A549 (cell line): ENCODE results near the gene TP53BP2. TPM values are rescaled to one million over a fixed set of nuclear protein-coding genes. Genes with fewer than 3 reads are reported as not detected.

Experiments
- ATAC-seq, 2 experiments: fragments of 200-7000 bp in 1 of 2; fragments of >200 bp in 1 of 2; cut with Nextera tagmentation in 1 of 2; cut with Tn5 transposase in 1 of 2; 3 replicates each; pipeline versions ENCODE4 v1.8.0 to v1.9.1; 2018 to 2020; ENCODE audit warnings: mild to moderate bottlenecking in 1 of 2, moderate library complexity in 1 of 2
- CTCF ChIA-PET: fragments of 300-600 bp; sonication (Branson Sonifier 250); formaldehyde crosslinking; extraction: SDS; loops from one replicate; lab custom pipeline; 2021; ENCODE audit warnings: antibody characterized with exemption, inconsistent platforms; lab: Yijun Ruan, JAX
- POLR2A ChIA-PET: fragments of 350-600 bp; formaldehyde crosslinking; extraction: SDS; loops from one replicate; lab custom pipeline; 2021; ENCODE audit warnings: antibody characterized with exemption, inconsistent platforms; lab: Yijun Ruan, JAX
- DNase-seq, 2 experiments: peaks; one replicate each; pipeline versions ENCODE4 v3.0.0 to v3.0.0-alpha.2; 2011 to 2016; ENCODE audit warnings: low read depth in 1 of 2, low spot score in 1 of 2
- FAIRE-seq: peaks from 2 replicates; lab custom pipeline; 2011; peaks lifted over from hg19 to GRCh38; lab: Jason Lieb, UNC
- H3K27ac ChIP-seq, 2 experiments: fragments of >200 bp; sonication (Bioruptor Twin); formaldehyde crosslinking; 3 replicates each; pipeline ENCODE4 v1.5.1; 2016 to 2017
- H3K4me1 ChIP-seq: fragments of >200 bp; sonication (Bioruptor Twin); formaldehyde crosslinking; 3 replicates; pipeline ENCODE4 v1.6.1; 2016
- H3K4me2 ChIP-seq: fragments of >200 bp; sonication (Bioruptor Twin); formaldehyde crosslinking; 3 replicates; pipeline ENCODE4 v1.6.1; 2016
- H3K4me3 ChIP-seq: fragments of >200 bp; sonication (Bioruptor Twin); formaldehyde crosslinking; 3 replicates; pipeline ENCODE4 v1.5.1; 2016
- H3K9me3 ChIP-seq: fragments of >200 bp; sonication (Bioruptor Twin); formaldehyde crosslinking; 3 replicates; pipeline ENCODE4 v1.6.1; 2016
- BHLHE40 ChIP-seq: IDR thresholded peaks from 2 replicates; pipeline ENCODE4 v1.6.1; 2012; ENCODE audit warnings: low read depth, low read length, inconsistent platforms
- CBX2 ChIP-seq: fragments of 200-600 bp; sonication (generic); IDR thresholded peaks from 2 replicates; pipeline ENCODE4 v1.6.1; 2016; ENCODE audit warnings: low read depth, mild to moderate bottlenecking, borderline replicate concordance
- EHF ChIP-seq: fragments of 250-450 bp; sonication (Bioruptor Pico); IDR thresholded peaks from 2 replicates; pipeline ENCODE4 v1.5.0; 2020; ENCODE audit warnings: mild to moderate bottlenecking
- FOSB ChIP-seq: fragments of 250-450 bp; sonication (Bioruptor Pico); IDR thresholded peaks from 2 replicates; pipeline ENCODE4 v1.5.0; 2020; ENCODE audit warnings: mild to moderate bottlenecking, moderate library complexity
- FOSL2 ChIP-seq, 2 experiments: fragments of 450-650 bp in 1 of 2; fragments of >200 bp in 1 of 2; sonication (Bioruptor Twin) in 1 of 2; formaldehyde crosslinking; IDR thresholded peaks; 2 replicates each; pipeline versions ENCODE4 v1.5.0 to v1.6.1; 2016 to 2020; ENCODE audit warnings: mild to moderate bottlenecking in 1 of 2, moderate library complexity in 1 of 2
- FOXS1 ChIP-seq: fragments of 250-450 bp; sonication (Bioruptor Pico); IDR thresholded peaks from 2 replicates; pipeline ENCODE4 v1.5.0; 2020; ENCODE audit warnings: mild to moderate bottlenecking, moderate library complexity
- HOXB13 ChIP-seq: fragments of 250-450 bp; sonication (Bioruptor Pico); IDR thresholded peaks from 2 replicates; pipeline ENCODE4 v1.5.0; 2020; ENCODE audit warnings: low read depth, mild to moderate bottlenecking, moderate library complexity
- HOXB5 ChIP-seq: fragments of 250-450 bp; sonication (Bioruptor Pico); IDR thresholded peaks from 2 replicates; pipeline ENCODE4 v1.5.0; 2020; ENCODE audit warnings: mild to moderate bottlenecking, moderate library complexity
- JUN ChIP-seq, 2 experiments: fragments of >200 bp; sonication (Bioruptor Twin); formaldehyde crosslinking; IDR thresholded peaks; 2 replicates in 1 of 2; 3 replicates in 1 of 2; pipeline ENCODE4 v1.6.1; 2016 to 2017
- MAFK ChIP-seq: fragments of 450-650 bp; IDR thresholded peaks from 2 replicates; pipeline ENCODE4 v1.6.1; 2014; ENCODE audit not compliant: partially characterized antibody
- MAZ ChIP-seq: fragments of 150-350 bp; IDR thresholded peaks from 2 replicates; pipeline ENCODE4 v1.6.1; 2014; ENCODE audit warnings: antibody characterized with exemption, low read depth, low read length, borderline replicate concordance
- MYC ChIP-seq: IDR thresholded peaks from 2 replicates; pipeline ENCODE4 v1.6.1; 2012; ENCODE audit warnings: mild to moderate bottlenecking, inconsistent platforms, low read length, improper control_type of control experiment, borderline replicate concordance
- PHF8 ChIP-seq: fragments of 200-600 bp; sonication (generic); IDR thresholded peaks from 2 replicates; pipeline ENCODE4 v1.6.1; 2016; ENCODE audit warnings: low read depth, mild to moderate bottlenecking, antibody characterized with exemption, moderate library complexity, borderline replicate concordance
- POLR2A ChIP-seq: IDR thresholded peaks from 2 replicates; pipeline ENCODE4 v1.6.1; 2012; ENCODE audit warnings: mild to moderate bottlenecking, low read length
- RAD21 ChIP-seq, 2 experiments: fragments of >200 bp in 1 of 2; sonication (Bioruptor Twin) in 1 of 2; formaldehyde crosslinking in 1 of 2; IDR thresholded peaks in 1 of 2; conservative IDR thresholded peaks in 1 of 2; 2 replicates in 1 of 2; 3 replicates in 1 of 2; pipeline ENCODE4 v1.6.1; 2012 to 2018; ENCODE audit warnings: inconsistent platforms in 1 of 2
- RFX5 ChIP-seq: fragments of 450-650 bp; IDR thresholded peaks from 2 replicates; pipeline ENCODE4 v1.7.1; 2014; ENCODE audit warnings: antibody characterized with exemption, mild to moderate bottlenecking, moderate library complexity
- SMC3 ChIP-seq: fragments of >200 bp; sonication (Bioruptor Twin); formaldehyde crosslinking; IDR thresholded peaks from 3 replicates; pipeline ENCODE4 v1.6.1; 2018; ENCODE audit warnings: inconsistent platforms
- TFCP2L1 ChIP-seq: fragments of 250-450 bp; sonication (Bioruptor Pico); IDR thresholded peaks from 2 replicates; pipeline ENCODE4 v1.5.0; 2021; ENCODE audit warnings: mild to moderate bottlenecking
- WGBS: methylation state at CpG from one replicate; pipeline ENCODE4 v1.1.6; 2017; ENCODE audit errors: missing lambda C conversion rate; 5-methylcytosine and 5-hydroxymethylcytosine counted together
- polyA minus RNA-seq: library from RNA; depleted of rRNA, polyadenylated mRNA; stranded (reverse); fragments of >200 nt; gene quantifications from 2 replicates; pipeline ENCODE4 v1.2.3, GENCODE V29; 2011; rRNA and poly(A)+ RNA removed
- polyA plus RNA-seq, 4 experiments: library from polyadenylated mRNA; depleted of rRNA in 3 of 4; stranded (reverse); fragments of >200 nt; fragmentation: RNase III in 1 of 4; extraction: RNeasy Plus Mini Kit Qiagen cat#74134 plus additional on column Dnase treatment in 1 of 4; gene quantifications; 2 replicates in 3 of 4; 3 replicates in 1 of 4; pipeline ENCODE4 v1.2.3, GENCODE V29; 2011 to 2017
- TF ChIP-seq, protein P1 (sequence below): fragments of 250-450 bp; sonication (Bioruptor Pico); IDR thresholded peaks from 2 replicates; pipeline ENCODE4 v1.5.0; 2021; ENCODE audit warnings: mild to moderate bottlenecking, moderate library complexity, borderline replicate concordance
- TF ChIP-seq, protein P2 (sequence below): IDR thresholded peaks from 2 replicates; pipeline ENCODE4 v1.6.1; 2012
- TF ChIP-seq, protein P3 (sequence below): fragments of 150-350 bp; IDR thresholded peaks from 2 replicates; pipeline ENCODE4 v1.6.1; 2014; ENCODE audit warnings: low read depth, mild to moderate bottlenecking, low read length
- TF ChIP-seq, protein P4 (sequence below): fragments of >200 bp; sonication (Bioruptor Twin); formaldehyde crosslinking; IDR thresholded peaks from 3 replicates; pipeline ENCODE4 v1.5.1; 2016
- TF ChIP-seq, protein P5 (sequence below): IDR thresholded peaks from 2 replicates; pipeline ENCODE4 v1.6.1; 2012; ENCODE audit warnings: low read depth, borderline replicate concordance
- TF ChIP-seq, protein P6 (sequence below): fragments of >200 bp; sonication (Bioruptor Twin); formaldehyde crosslinking; IDR thresholded peaks from 3 replicates; pipeline ENCODE4 v1.6.1; 2016

The TP53BP2 gene, protein sequence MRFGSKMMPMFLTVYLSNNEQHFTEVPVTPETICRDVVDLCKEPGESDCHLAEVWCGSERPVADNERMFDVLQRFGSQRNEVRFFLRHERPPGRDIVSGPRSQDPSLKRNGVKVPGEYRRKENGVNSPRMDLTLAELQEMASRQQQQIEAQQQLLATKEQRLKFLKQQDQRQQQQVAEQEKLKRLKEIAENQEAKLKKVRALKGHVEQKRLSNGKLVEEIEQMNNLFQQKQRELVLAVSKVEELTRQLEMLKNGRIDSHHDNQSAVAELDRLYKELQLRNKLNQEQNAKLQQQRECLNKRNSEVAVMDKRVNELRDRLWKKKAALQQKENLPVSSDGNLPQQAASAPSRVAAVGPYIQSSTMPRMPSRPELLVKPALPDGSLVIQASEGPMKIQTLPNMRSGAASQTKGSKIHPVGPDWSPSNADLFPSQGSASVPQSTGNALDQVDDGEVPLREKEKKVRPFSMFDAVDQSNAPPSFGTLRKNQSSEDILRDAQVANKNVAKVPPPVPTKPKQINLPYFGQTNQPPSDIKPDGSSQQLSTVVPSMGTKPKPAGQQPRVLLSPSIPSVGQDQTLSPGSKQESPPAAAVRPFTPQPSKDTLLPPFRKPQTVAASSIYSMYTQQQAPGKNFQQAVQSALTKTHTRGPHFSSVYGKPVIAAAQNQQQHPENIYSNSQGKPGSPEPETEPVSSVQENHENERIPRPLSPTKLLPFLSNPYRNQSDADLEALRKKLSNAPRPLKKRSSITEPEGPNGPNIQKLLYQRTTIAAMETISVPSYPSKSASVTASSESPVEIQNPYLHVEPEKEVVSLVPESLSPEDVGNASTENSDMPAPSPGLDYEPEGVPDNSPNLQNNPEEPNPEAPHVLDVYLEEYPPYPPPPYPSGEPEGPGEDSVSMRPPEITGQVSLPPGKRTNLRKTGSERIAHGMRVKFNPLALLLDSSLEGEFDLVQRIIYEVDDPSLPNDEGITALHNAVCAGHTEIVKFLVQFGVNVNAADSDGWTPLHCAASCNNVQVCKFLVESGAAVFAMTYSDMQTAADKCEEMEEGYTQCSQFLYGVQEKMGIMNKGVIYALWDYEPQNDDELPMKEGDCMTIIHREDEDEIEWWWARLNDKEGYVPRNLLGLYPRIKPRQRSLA
- polyA plus RNA-seq (2011; rRNA removed) (33.0 and 33.5 TPM in 2 replicates), polyA plus RNA-seq (2017; fragmentation: RNase III; extraction: RNeasy Plus Mini Kit Qiagen cat#74134 plus additional on column Dnase treatment) (14.0 to 14.4 TPM (median 14.3 TPM) in 3 replicates), polyA minus RNA-seq (61.5 and 62.0 TPM in 2 replicates)
- 8.6 and 10.6 TPM in 2 replicates for polyA plus RNA-seq (2012; cell fraction: cytosol; rRNA removed)
- polyA plus RNA-seq (2012; cell fraction: nucleus; rRNA removed) = 9.4 and 12.5 TPM in 2 replicates

DNA sequence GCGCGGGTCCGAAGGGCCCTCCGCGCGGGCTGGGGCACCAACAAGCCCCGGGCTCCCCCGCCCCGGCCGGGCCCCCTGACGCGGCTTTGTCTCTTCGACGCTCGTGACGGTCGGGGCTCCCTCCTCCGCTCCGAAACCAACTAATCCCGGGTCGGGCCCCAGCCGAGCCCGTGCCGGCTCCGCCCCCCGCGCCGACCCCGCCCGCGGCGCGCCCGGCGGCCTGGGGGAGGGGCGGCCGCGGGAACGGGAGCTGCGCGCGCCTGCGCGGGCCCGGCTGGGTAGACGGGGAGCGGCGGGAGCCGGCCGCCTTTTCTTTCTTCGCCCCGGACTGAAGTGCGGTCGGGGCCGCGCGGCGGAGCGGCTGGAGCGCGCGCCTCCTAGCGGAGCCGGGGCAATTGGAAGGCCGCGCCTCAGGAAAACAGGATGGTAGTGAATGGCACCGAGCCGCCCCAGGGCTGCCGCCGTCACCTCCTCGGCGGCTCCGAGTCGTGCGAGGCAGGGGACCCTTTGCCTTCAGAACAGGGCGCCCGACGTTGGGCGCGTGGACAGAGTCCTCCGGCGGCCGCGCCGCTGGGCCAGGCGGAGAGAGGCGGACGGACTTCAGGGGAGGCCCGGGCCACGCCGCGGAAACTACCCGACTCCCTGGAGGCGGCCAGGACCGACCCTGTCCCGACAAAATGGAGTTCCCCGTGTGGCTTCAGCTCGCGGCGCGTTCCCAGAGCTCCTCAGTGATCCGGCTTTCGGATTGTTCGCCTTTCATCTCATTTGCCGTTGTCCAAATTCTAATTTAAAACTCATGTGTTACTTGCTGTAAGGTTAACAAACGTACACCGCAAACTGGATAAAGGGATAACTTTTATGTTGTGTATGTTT is at the start of gene TP53BP2:
Gene TP53BP2, minus strand, starts transcription at position 138 of the 873 bp plus-strand sequence. CDS start 267 bp downstream, outside the sequence.
- POLR2A ChIA-PET = interaction anchor here (0.6 to 2.2 kb wide), 12 partner anchors 9 to 145 kb away, joined by 3 to 24 read pairs (median 5); no protein-coding TSS in a partner anchor
- H3K27ac ChIP-seq = peak within 1 kb of the TSS; percentile 94 to 97
- CTCF ChIA-PET = interaction anchor here (0.6 to 3.2 kb wide), 22 partner anchors 9 to 452 kb away, joined by 3 to 29 read pairs (median 5); partner anchors contain the start of gene CAPN2
- FAIRE-seq (no peak), DNase-seq (peak; percentile 75 to 91), ATAC-seq (peak; percentile 90 to 93)
- H3K9me3 ChIP-seq = no peaks in the 10 kb centered on the region
- H3K4me2 ChIP-seq = peak within 1 kb of the TSS; percentile 90
- TF ChIP-seq PHF8 (peak; percentile 97), FOSL2 (IDR thresholded peaks at IDR 0.05) (no peak), FOSL2 (CRISPR knock-in tag; IDR thresholded peaks at IDR 0.05) (peak; percentile 35; the same call in 1 of the 2 replicates), EHF (no peak; the same call in 1 of the 2 replicates), HOXB13 (CRISPR knock-in tag) (peak; percentile 66; the same call in 1 of the 2 replicates), RFX5 (peak; percentile 66; the same call in 1 of the 2 replicates), FOSB (CRISPR knock-in tag) (peak; percentile 42; the same call in 1 of the 2 replicates), TFCP2L1 (CRISPR knock-in tag) (peak; percentile 88; the same call in 1 of the 2 replicates), SMC3 (peak; percentile 66), RAD21 (conservative IDR thresholded peaks at IDR 0.05 in 1 of 2, IDR thresholded peaks at IDR 0.05 in 1 of 2) (peak; percentile 24 to 66; a peak in 4 of 5 replicates), MAFK (no peak), FOXS1 (CRISPR knock-in tag) (0 out of 2 replicates have a peak, but pooled peaks have one; percentile 21), MAZ (no peak), HOXB5 (CRISPR knock-in tag) (peak; percentile 69; the same call in 1 of the 2 replicates), JUN (IDR thresholded peaks at IDR 0.05) (peak; percentile 54 to 91; a peak in 4 of 5 replicates), MYC (peak; percentile 74; the same call in 1 of the 2 replicates), BHLHE40 (no peak), POLR2A (peak; percentile 64), CBX2 (no peak)
- TF ChIP-seq, protein P1, sequence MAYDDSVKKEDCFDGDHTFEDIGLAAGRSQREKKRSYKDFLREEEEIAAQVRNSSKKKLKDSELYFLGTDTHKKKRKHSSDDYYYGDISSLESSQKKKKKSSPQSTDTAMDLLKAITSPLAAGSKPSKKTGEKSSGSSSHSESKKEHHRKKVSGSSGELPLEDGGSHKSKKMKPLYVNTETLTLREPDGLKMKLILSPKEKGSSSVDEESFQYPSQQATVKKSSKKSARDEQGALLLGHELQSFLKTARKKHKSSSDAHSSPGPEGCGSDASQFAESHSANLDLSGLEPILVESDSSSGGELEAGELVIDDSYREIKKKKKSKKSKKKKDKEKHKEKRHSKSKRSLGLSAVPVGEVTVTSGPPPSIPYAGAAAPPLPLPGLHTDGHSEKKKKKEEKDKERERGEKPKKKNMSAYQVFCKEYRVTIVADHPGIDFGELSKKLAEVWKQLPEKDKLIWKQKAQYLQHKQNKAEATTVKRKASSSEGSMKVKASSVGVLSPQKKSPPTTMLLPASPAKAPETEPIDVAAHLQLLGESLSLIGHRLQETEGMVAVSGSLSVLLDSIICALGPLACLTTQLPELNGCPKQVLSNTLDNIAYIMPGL (CRISPR knock-in tag) = peak; percentile 92
- TF ChIP-seq, protein P2, sequence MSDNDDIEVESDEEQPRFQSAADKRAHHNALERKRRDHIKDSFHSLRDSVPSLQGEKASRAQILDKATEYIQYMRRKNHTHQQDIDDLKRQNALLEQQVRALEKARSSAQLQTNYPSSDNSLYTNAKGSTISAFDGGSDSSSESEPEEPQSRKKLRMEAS = peak; percentile 77
- TF ChIP-seq, protein P3, sequence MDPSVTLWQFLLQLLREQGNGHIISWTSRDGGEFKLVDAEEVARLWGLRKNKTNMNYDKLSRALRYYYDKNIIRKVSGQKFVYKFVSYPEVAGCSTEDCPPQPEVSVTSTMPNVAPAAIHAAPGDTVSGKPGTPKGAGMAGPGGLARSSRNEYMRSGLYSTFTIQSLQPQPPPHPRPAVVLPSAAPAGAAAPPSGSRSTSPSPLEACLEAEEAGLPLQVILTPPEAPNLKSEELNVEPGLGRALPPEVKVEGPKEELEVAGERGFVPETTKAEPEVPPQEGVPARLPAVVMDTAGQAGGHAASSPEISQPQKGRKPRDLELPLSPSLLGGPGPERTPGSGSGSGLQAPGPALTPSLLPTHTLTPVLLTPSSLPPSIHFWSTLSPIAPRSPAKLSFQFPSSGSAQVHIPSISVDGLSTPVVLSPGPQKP = no peak
- TF ChIP-seq, protein P4, sequence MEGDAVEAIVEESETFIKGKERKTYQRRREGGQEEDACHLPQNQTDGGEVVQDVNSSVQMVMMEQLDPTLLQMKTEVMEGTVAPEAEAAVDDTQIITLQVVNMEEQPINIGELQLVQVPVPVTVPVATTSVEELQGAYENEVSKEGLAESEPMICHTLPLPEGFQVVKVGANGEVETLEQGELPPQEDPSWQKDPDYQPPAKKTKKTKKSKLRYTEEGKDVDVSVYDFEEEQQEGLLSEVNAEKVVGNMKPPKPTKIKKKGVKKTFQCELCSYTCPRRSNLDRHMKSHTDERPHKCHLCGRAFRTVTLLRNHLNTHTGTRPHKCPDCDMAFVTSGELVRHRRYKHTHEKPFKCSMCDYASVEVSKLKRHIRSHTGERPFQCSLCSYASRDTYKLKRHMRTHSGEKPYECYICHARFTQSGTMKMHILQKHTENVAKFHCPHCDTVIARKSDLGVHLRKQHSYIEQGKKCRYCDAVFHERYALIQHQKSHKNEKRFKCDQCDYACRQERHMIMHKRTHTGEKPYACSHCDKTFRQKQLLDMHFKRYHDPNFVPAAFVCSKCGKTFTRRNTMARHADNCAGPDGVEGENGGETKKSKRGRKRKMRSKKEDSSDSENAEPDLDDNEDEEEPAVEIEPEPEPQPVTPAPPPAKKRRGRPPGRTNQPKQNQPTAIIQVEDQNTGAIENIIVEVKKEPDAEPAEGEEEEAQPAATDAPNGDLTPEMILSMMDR = peak; percentile 72
- TF ChIP-seq, protein P5, sequence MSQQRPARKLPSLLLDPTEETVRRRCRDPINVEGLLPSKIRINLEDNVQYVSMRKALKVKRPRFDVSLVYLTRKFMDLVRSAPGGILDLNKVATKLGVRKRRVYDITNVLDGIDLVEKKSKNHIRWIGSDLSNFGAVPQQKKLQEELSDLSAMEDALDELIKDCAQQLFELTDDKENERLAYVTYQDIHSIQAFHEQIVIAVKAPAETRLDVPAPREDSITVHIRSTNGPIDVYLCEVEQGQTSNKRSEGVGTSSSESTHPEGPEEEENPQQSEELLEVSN = 0 out of 2 replicates have a peak, but pooled peaks have one; percentile 53
- TF ChIP-seq, protein P6, sequence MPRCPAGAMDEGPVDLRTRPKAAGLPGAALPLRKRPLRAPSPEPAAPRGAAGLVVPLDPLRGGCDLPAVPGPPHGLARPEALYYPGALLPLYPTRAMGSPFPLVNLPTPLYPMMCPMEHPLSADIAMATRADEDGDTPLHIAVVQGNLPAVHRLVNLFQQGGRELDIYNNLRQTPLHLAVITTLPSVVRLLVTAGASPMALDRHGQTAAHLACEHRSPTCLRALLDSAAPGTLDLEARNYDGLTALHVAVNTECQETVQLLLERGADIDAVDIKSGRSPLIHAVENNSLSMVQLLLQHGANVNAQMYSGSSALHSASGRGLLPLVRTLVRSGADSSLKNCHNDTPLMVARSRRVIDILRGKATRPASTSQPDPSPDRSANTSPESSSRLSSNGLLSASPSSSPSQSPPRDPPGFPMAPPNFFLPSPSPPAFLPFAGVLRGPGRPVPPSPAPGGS = peak; percentile 88
- TF ChIP-seq, all 56 proteins: peak for 18
- WGBS = 2% methylated on average over 29 of the region's 107 CpGs
- H3K4me3 ChIP-seq = peak within 1 kb of the TSS; percentile 86
- H3K4me1 ChIP-seq = peaks cover 25% of the 10 kb centered on the region
